GM12878 (cell line): ENCODE data around the gene ZNF469. TPM values are rescaled to one million over a fixed set of nuclear protein-coding genes. Genes with fewer than 3 reads are reported as not detected.

Experiments
- ATAC-seq: fragments of 200-7000 bp; cut with Tn5 transposase; 3 replicates; pipeline ENCODE4 v1.9.1; 2020; ENCODE audit warnings: mild to moderate bottlenecking, moderate library complexity
- BruUV-seq: library from RNA; stranded (reverse); fragments of 400-500 nt; replicated peaks from 2 replicates; lab custom pipeline; 2021; lab: Mats Ljungman, UMichigan
- CTCF ChIA-PET: fragments of 300-600 bp; sonication (Branson Sonifier 250); formaldehyde crosslinking; extraction: SDS; loops from one replicate; lab custom pipeline; 2021; ENCODE audit warnings: inconsistent platforms; lab: Yijun Ruan, JAX
- POLR2A ChIA-PET: fragments of 350-600 bp; formaldehyde crosslinking; extraction: SDS; loops from one replicate; lab custom pipeline; 2021; ENCODE audit warnings: inconsistent platforms; lab: Charles Lee
- RAD21 ChIA-PET: fragments of 300-600 bp; sonication (Branson Sonifier 250); formaldehyde crosslinking; loops from one replicate; lab custom pipeline; 2023; ENCODE audit warnings: antibody characterized with exemption; ENCODE audit not compliant: unreplicated experiment; lab: Charles Lee
- SMC1A ChIA-PET: fragments of 300-600 bp; sonication (Branson Sonifier 250); formaldehyde crosslinking; loops from one replicate; lab custom pipeline; 2023; ENCODE audit not compliant: unreplicated experiment, uncharacterized antibody; lab: Charles Lee
- DNase-seq: peaks from one replicate; pipeline ENCODE4 v3.0.0-alpha.2; 2011; ENCODE audit warnings: low read depth, low spot score
- FAIRE-seq: peaks from 3 replicates; lab custom pipeline; 2011; peaks lifted over from hg19 to GRCh38; lab: Jason Lieb, UNC
- H2AFZ ChIP-seq: 2 replicates; pipeline ENCODE4 v1.6.0; 2011; ENCODE audit warnings: low read depth, low read length, control low read depth; ENCODE audit not compliant: control insufficient read depth
- H3K27ac ChIP-seq: 2 replicates; pipeline ENCODE4 v1.5.1; 2011; ENCODE audit warnings: control low read depth; ENCODE audit not compliant: control insufficient read depth, insufficient read depth
- H3K27me3 ChIP-seq, 2 experiments: replicated peaks in 1 of 2; 2 replicates each; pipeline versions ENCODE4 v1.6.0 to v1.6.1; 2011; ENCODE audit warnings: low read length in 1 of 2; ENCODE audit not compliant: control insufficient read depth in 2 of 2, insufficient read depth in 2 of 2
- H3K36me3 ChIP-seq, 2 experiments: 2 replicates each; pipeline ENCODE4 v1.5.1; 2011; ENCODE audit warnings: low read length in 1 of 2; ENCODE audit not compliant: control insufficient read depth in 2 of 2, insufficient read depth in 2 of 2
- H3K4me1 ChIP-seq: 2 replicates; pipeline ENCODE4 v1.6.1; 2011; ENCODE audit warnings: mild to moderate bottlenecking, low read length, moderate library complexity, mixed read lengths; ENCODE audit not compliant: control insufficient read depth, insufficient read depth
- H3K4me2 ChIP-seq: 2 replicates; pipeline ENCODE4 v1.6.0; 2011; ENCODE audit warnings: control low read depth; ENCODE audit not compliant: control insufficient read depth, insufficient read depth
- H3K4me3 ChIP-seq: fragments of 200-600 bp; sonication (generic); 2 replicates; pipeline ENCODE4 v1.5.1; 2016
- H3K79me2 ChIP-seq: 2 replicates; pipeline ENCODE4 v1.6.0; 2011; ENCODE audit warnings: low read length; ENCODE audit not compliant: control insufficient read depth, insufficient read depth
- H3K9ac ChIP-seq: 2 replicates; pipeline ENCODE4 v1.8.0; 2011; ENCODE audit warnings: low read length, control low read depth, mixed read lengths; ENCODE audit not compliant: control insufficient read depth, insufficient read depth
- H3K9me3 ChIP-seq: replicated peaks from 3 replicates; pipeline ENCODE4 v1.5.1; 2011; ENCODE audit warnings: mild to moderate bottlenecking, low read length; ENCODE audit not compliant: control insufficient read depth, insufficient read depth
- H4K20me1 ChIP-seq: 2 replicates; pipeline ENCODE4 v1.6.0; 2011; ENCODE audit not compliant: control insufficient read depth, insufficient read depth
- ATF2 ChIP-seq: IDR thresholded peaks from 2 replicates; pipeline ENCODE4 v1.6.1; 2012; ENCODE audit warnings: low read length, inconsistent platforms
- E2F4 ChIP-seq: IDR thresholded peaks from 2 replicates; pipeline ENCODE4 v1.6.1; 2012; ENCODE audit warnings: low read depth, low read length, improper control_type of control experiment
- EGR1 ChIP-seq, 2 experiments: IDR thresholded peaks; 1 replicate in 1 of 2; 2 replicates in 1 of 2; pipeline ENCODE4 v1.6.1; 2011 to 2012; ENCODE audit warnings: low read depth in 2 of 2, low read length in 2 of 2, borderline replicate concordance in 1 of 2, mild to moderate bottlenecking in 1 of 2, moderate library complexity in 1 of 2
- IKZF2 ChIP-seq, 2 experiments: fragments of 450-650 bp; IDR thresholded peaks; 2 replicates each; pipeline ENCODE4 v1.6.1; 2017; ENCODE audit warnings: mild to moderate bottlenecking in 2 of 2, moderate library complexity in 2 of 2
- RAD51 ChIP-seq: fragments of 450-650 bp; IDR thresholded peaks from 2 replicates; pipeline ENCODE4 v1.6.1; 2016; ENCODE audit warnings: moderate library complexity, mild to moderate bottlenecking, inconsistent platforms
- WGBS: methylation state at CpG from one replicate; pipeline ENCODE4 v1.1.6; 2016; ENCODE audit warnings: low lambda C conversion rate; ENCODE audit not compliant: insufficient replicate concordance, insufficient coverage; ENCODE audit errors: missing lambda C conversion rate; 5-methylcytosine and 5-hydroxymethylcytosine counted together
- in situ Hi-C: fragments of 300-500 bp; cut with MboI; formaldehyde crosslinking; loops from 9 replicates; pipeline ENCODE4 v1.14.3; 2018; ENCODE audit warnings: mixed read lengths
- intact Hi-C: fragments of 100-400 bp; cut with micrococcal nuclease; formaldehyde crosslinking; loops from one replicate; pipeline ENCODE4 v1.14.2; 2022; ENCODE audit not compliant: unreplicated experiment
- polyA plus RNA-seq, 11 experiments: library from polyadenylated mRNA; depleted of rRNA in 4 of 11; unstranded in 6 of 11; stranded (reverse) in 5 of 11; fragments of >200 nt; fragmentation: Nextera tagmentation in 4 of 11; fragmentation: Illumina TruSeq in 1 of 11; extraction: Ambion mirVana in 4 of 11; extraction: Trizol in 1 of 11; gene quantifications; 1 replicate in 1 of 11; 2 replicates in 10 of 11; pipeline versions ENCODE4 v1.2.1 to v1.2.3, GENCODE V29; 2011 to 2016; ENCODE audit warnings: inconsistent platforms in 2 of 11, missing spikeins in 2 of 11, low read depth in 1 of 11
- total RNA-seq, 4 experiments: library from RNA; depleted of rRNA in 3 of 4; stranded (reverse); fragments of >200 nt in 3 of 4; fragmentation: Illumina TruSeq in 1 of 4; extraction: Trizol in 1 of 4; gene quantifications; 2 replicates each; pipeline versions ENCODE4 v1.2.1 to v1.2.3, GENCODE V29; 2013 to 2021

Gene ZNF469
- total and polyA plus RNA-seq, 10 of the 15 experiments (the other 5 are each of a cell fraction or from before 2014, with no cell fraction given): 0.01 to 0.21 (median 0.04) TPM; not detected in 3

DNA sequence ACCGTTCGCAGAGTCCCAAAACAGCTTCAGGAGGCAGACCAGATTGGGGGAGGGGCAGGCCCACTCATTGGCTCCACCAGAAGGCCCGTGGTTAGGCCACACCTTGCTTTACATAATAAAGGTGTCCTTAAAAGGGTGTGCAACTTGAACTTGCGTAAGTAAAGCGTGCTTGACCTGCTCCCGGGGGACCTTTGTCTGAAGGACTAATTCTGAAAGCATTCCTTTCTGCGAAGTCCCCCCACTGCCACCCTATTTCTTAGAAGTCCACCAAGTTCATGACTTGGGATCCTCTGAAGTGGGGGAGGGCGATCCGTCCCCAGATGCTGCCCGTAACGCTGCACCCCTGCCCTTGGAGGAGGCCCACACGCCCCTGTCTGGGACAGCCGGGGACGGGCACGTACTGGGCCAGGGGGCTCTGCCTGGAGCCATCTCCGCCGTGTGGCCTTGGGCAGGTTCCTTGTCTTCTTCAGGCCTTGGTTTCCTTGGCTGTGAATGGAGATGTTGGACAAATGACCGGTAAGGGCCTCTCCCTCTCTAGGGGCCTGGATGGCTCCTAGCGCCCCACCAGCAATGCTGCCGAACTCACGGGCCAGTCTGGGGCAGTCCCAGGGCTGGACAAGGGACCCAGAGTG, 823 bp upstream of the ZNF469 start:
- ChIA-PET SMC1A (no interaction called here), RAD21 (no interaction called here), CTCF (no interaction called here), POLR2A (no interaction called here)
- in situ Hi-C loops: no loop called here
- no TSS peak for BruUV-seq
- FAIRE-seq: no peak
- Histone ChIP-seq H3K9ac (no peak overlapping the region), H3K27me3 (peaks cover 5 to 14% of the 10 kb centered on the region in 2 experiments; a peak in 3 of 4 replicates), H3K9me3 (no peaks in the 10 kb centered on the region; the same call in 2 of the 3 replicates), H3K36me3 (no peaks in the 10 kb centered on the region), H3K4me1 (no peaks in the 10 kb centered on the region), H3K4me2 (no peak overlapping the region), H3K79me2 (no peaks in the 10 kb centered on the region), H3K4me3 (no peak overlapping the region), H3K27ac (no peak overlapping the region), H2AFZ (no peak overlapping the region), H4K20me1 (no peaks in the 10 kb centered on the region)
- intact Hi-C loops: no loop called here
- 85% methylated on average over 21 of the region's 21 CpGs for WGBS
- DNase-seq: no peak
- no peak for TF ChIP-seq IKZF2 (IDR thresholded peaks at IDR 0.05)
- no peak for TF ChIP-seq ATF2
- no peak for TF ChIP-seq E2F4
- TF ChIP-seq RAD51: no peak
- no peak for TF ChIP-seq EGR1 (IDR thresholded peaks at IDR 0.05; ENCODE audit: borderline replicate concordance in 1 of 2, low read depth in 2 of 2, low read length in 2 of 2)
- no peak for ATAC-seq
